GM12878 (cell line): Measurements from ENCODE around the gene CNDP1. TPM values are rescaled to one million over a fixed set of nuclear protein-coding genes. Genes with fewer than 3 reads are reported as not detected.
"Not testable (repeated sequence)": the region's sequence is repeated elsewhere in the genome, so short reads cannot be mapped to it uniquely, and the experiment has no call there.

Experiments
- ATAC-seq: fragments of 200-7000 bp; cut with Tn5 transposase; 3 replicates; pipeline ENCODE4 v1.9.1; 2020; ENCODE audit warnings: mild to moderate bottlenecking, moderate library complexity
- BruUV-seq: library from RNA; stranded (reverse); fragments of 400-500 nt; replicated peaks from 2 replicates; lab custom pipeline; 2021; lab: Mats Ljungman, UMichigan
- CTCF ChIA-PET: fragments of 300-600 bp; sonication (Branson Sonifier 250); formaldehyde crosslinking; extraction: SDS; loops from one replicate; lab custom pipeline; 2021; ENCODE audit warnings: inconsistent platforms; lab: Yijun Ruan, JAX
- POLR2A ChIA-PET: fragments of 350-600 bp; formaldehyde crosslinking; extraction: SDS; loops from one replicate; lab custom pipeline; 2021; ENCODE audit warnings: inconsistent platforms; lab: Charles Lee
- RAD21 ChIA-PET: fragments of 300-600 bp; sonication (Branson Sonifier 250); formaldehyde crosslinking; loops from one replicate; lab custom pipeline; 2023; ENCODE audit warnings: antibody characterized with exemption; ENCODE audit not compliant: unreplicated experiment; lab: Charles Lee
- SMC1A ChIA-PET: fragments of 300-600 bp; sonication (Branson Sonifier 250); formaldehyde crosslinking; loops from one replicate; lab custom pipeline; 2023; ENCODE audit not compliant: unreplicated experiment, uncharacterized antibody; lab: Charles Lee
- DNase-seq: peaks from one replicate; pipeline ENCODE4 v3.0.0-alpha.2; 2011; ENCODE audit warnings: low read depth, low spot score
- FAIRE-seq: peaks from 3 replicates; lab custom pipeline; 2011; peaks lifted over from hg19 to GRCh38; lab: Jason Lieb, UNC
- H2AFZ ChIP-seq: 2 replicates; pipeline ENCODE4 v1.6.0; 2011; ENCODE audit warnings: low read depth, low read length, control low read depth; ENCODE audit not compliant: control insufficient read depth
- H3K27ac ChIP-seq: 2 replicates; pipeline ENCODE4 v1.5.1; 2011; ENCODE audit warnings: control low read depth; ENCODE audit not compliant: control insufficient read depth, insufficient read depth
- H3K27me3 ChIP-seq, 2 experiments: replicated peaks in 1 of 2; 2 replicates each; pipeline versions ENCODE4 v1.6.0 to v1.6.1; 2011; ENCODE audit warnings: low read length in 1 of 2; ENCODE audit not compliant: control insufficient read depth in 2 of 2, insufficient read depth in 2 of 2
- H3K36me3 ChIP-seq, 2 experiments: 2 replicates each; pipeline ENCODE4 v1.5.1; 2011; ENCODE audit warnings: low read length in 1 of 2; ENCODE audit not compliant: control insufficient read depth in 2 of 2, insufficient read depth in 2 of 2
- H3K4me1 ChIP-seq: 2 replicates; pipeline ENCODE4 v1.6.1; 2011; ENCODE audit warnings: mild to moderate bottlenecking, low read length, moderate library complexity, mixed read lengths; ENCODE audit not compliant: control insufficient read depth, insufficient read depth
- H3K4me2 ChIP-seq: 2 replicates; pipeline ENCODE4 v1.6.0; 2011; ENCODE audit warnings: control low read depth; ENCODE audit not compliant: control insufficient read depth, insufficient read depth
- H3K4me3 ChIP-seq: fragments of 200-600 bp; sonication (generic); 2 replicates; pipeline ENCODE4 v1.5.1; 2016
- H3K79me2 ChIP-seq: 2 replicates; pipeline ENCODE4 v1.6.0; 2011; ENCODE audit warnings: low read length; ENCODE audit not compliant: control insufficient read depth, insufficient read depth
- H3K9ac ChIP-seq: 2 replicates; pipeline ENCODE4 v1.8.0; 2011; ENCODE audit warnings: low read length, control low read depth, mixed read lengths; ENCODE audit not compliant: control insufficient read depth, insufficient read depth
- H3K9me3 ChIP-seq: replicated peaks from 3 replicates; pipeline ENCODE4 v1.5.1; 2011; ENCODE audit warnings: mild to moderate bottlenecking, low read length; ENCODE audit not compliant: control insufficient read depth, insufficient read depth
- H4K20me1 ChIP-seq: 2 replicates; pipeline ENCODE4 v1.6.0; 2011; ENCODE audit not compliant: control insufficient read depth, insufficient read depth
- CBX3 ChIP-seq: fragments of 200-600 bp; sonication (generic); IDR thresholded peaks from 2 replicates; pipeline ENCODE4 v1.6.1; 2016; ENCODE audit warnings: low read depth, borderline replicate concordance
- HDGF ChIP-seq: fragments of 450-650 bp; IDR thresholded peaks from 2 replicates; pipeline ENCODE4 v1.6.1; 2016; ENCODE audit warnings: antibody characterized with exemption
- JUND ChIP-seq: IDR thresholded peaks from 2 replicates; pipeline ENCODE4 v1.6.1; 2012; ENCODE audit warnings: low read depth, mild to moderate bottlenecking, low read length, improper control_type of control experiment, moderate library complexity
- KDM1A ChIP-seq: fragments of 200-600 bp; sonication (generic); IDR thresholded peaks from 2 replicates; pipeline ENCODE4 v1.6.1; 2016; ENCODE audit warnings: borderline replicate concordance
- MEF2B ChIP-seq: fragments of 450-650 bp; IDR thresholded peaks from 2 replicates; pipeline ENCODE4 v1.6.1; 2018; ENCODE audit warnings: mild to moderate bottlenecking, moderate library complexity; ENCODE audit not compliant: partially characterized antibody, poor library complexity, severe bottlenecking
- PAX8 ChIP-seq: fragments of 450-650 bp; IDR thresholded peaks from 2 replicates; pipeline ENCODE4 v1.6.1; 2017; ENCODE audit warnings: mild to moderate bottlenecking, moderate library complexity
- POLR2AphosphoS5 ChIP-seq: IDR thresholded peaks from 2 replicates; pipeline ENCODE4 v1.6.1; 2011; ENCODE audit warnings: mild to moderate bottlenecking, low read length, inconsistent platforms
- POU2F2 ChIP-seq: IDR thresholded peaks from 3 replicates; pipeline ENCODE4 v1.6.1; 2011; ENCODE audit warnings: low read depth, mild to moderate bottlenecking, low read length, borderline replicate concordance
- RBBP5 ChIP-seq: fragments of 200-600 bp; sonication (generic); conservative IDR thresholded peaks from 2 replicates; pipeline ENCODE4 v1.6.1; 2016
- SREBF1 ChIP-seq: IDR thresholded peaks from 2 replicates; pipeline ENCODE4 v1.6.1; 2012; ENCODE audit warnings: mild to moderate bottlenecking, low read length
- WRNIP1 ChIP-seq: IDR thresholded peaks from 2 replicates; pipeline ENCODE4 v1.6.1; 2011; ENCODE audit warnings: low read depth, low read length, improper control_type of control experiment, borderline replicate concordance
- ZNF274 ChIP-seq: IDR thresholded peaks from one replicate; pipeline ENCODE4 v1.8.0; 2011; ENCODE audit not compliant: insufficient read length, insufficient read depth
- ZNF384 ChIP-seq: IDR thresholded peaks from 2 replicates; pipeline ENCODE4 v1.6.1; 2012; ENCODE audit warnings: low read depth, mild to moderate bottlenecking, low read length, improper control_type of control experiment, borderline replicate concordance
- ZSCAN29 ChIP-seq: fragments of 450-650 bp; IDR thresholded peaks from 2 replicates; pipeline ENCODE4 v1.6.1; 2017; ENCODE audit warnings: mild to moderate bottlenecking, moderate library complexity
- WGBS: methylation state at CpG from one replicate; pipeline ENCODE4 v1.1.6; 2016; ENCODE audit warnings: low lambda C conversion rate; ENCODE audit not compliant: insufficient replicate concordance, insufficient coverage; ENCODE audit errors: missing lambda C conversion rate; 5-methylcytosine and 5-hydroxymethylcytosine counted together
- in situ Hi-C: fragments of 300-500 bp; cut with MboI; formaldehyde crosslinking; loops from 9 replicates; pipeline ENCODE4 v1.14.3; 2018; ENCODE audit warnings: mixed read lengths
- intact Hi-C: fragments of 100-400 bp; cut with micrococcal nuclease; formaldehyde crosslinking; loops from one replicate; pipeline ENCODE4 v1.14.2; 2022; ENCODE audit not compliant: unreplicated experiment
- polyA plus RNA-seq, 11 experiments: library from polyadenylated mRNA; depleted of rRNA in 4 of 11; unstranded in 6 of 11; stranded (reverse) in 5 of 11; fragments of >200 nt; fragmentation: Nextera tagmentation in 4 of 11; fragmentation: Illumina TruSeq in 1 of 11; extraction: Ambion mirVana in 4 of 11; extraction: Trizol in 1 of 11; gene quantifications; 1 replicate in 1 of 11; 2 replicates in 10 of 11; pipeline versions ENCODE4 v1.2.1 to v1.2.3, GENCODE V29; 2011 to 2016; ENCODE audit warnings: inconsistent platforms in 2 of 11, missing spikeins in 2 of 11, low read depth in 1 of 11
- total RNA-seq, 4 experiments: library from RNA; depleted of rRNA in 3 of 4; stranded (reverse); fragments of >200 nt in 3 of 4; fragmentation: Illumina TruSeq in 1 of 4; extraction: Trizol in 1 of 4; gene quantifications; 2 replicates each; pipeline versions ENCODE4 v1.2.1 to v1.2.3, GENCODE V29; 2013 to 2021
- TF ChIP-seq, protein P1 (sequence below): fragments of 450-650 bp; IDR thresholded peaks from 2 replicates; pipeline ENCODE4 v1.6.1; 2014; ENCODE audit warnings: mild to moderate bottlenecking
- TF ChIP-seq, protein P2 (sequence below): IDR thresholded peaks from 2 replicates; pipeline ENCODE4 v1.6.1; 2011; ENCODE audit warnings: borderline replicate concordance, low read depth, mild to moderate bottlenecking, moderate library complexity, low read length; ENCODE audit not compliant: insufficient read depth, poor library complexity, severe bottlenecking
- TF ChIP-seq, protein P3 (sequence below): IDR thresholded peaks from 2 replicates; pipeline ENCODE4 v1.6.1; 2011; ENCODE audit warnings: borderline replicate concordance, low read depth, mild to moderate bottlenecking, moderate library complexity, mixed read lengths, low read length; ENCODE audit not compliant: insufficient read depth; ENCODE audit errors: extremely low read length

The CNDP1 gene
- total and polyA plus RNA-seq, 10 of the 15 experiments (the other 5 are each of a cell fraction or from before 2014, with no cell fraction given): 0.04 to 0.05 TPM; not detected in 8

DNA sequence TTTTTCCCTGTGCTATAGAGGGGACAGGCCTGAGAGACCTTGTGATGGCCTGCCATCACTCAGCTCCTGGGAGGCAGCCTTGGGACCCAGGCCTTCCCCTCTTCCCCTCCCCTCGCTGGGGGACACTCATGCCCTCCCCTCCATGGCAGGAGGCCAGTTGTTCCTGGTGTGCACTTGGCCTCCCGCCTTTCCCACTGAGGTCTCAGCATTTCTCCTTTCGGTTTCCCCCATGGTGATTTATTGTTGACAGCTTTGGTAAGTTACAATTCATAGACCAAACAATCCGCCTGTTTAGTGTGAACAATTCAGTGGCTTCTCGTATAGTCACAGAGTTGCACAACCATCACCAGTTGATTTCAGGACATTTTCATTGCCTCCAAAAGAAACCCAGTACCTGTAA is 10.2 kb upstream of the CNDP1 start:
- ChIA-PET POLR2A (no interaction called here), CTCF (interaction anchor here (0.7 kb wide), 1 partner anchor 30 kb away, joined by 3 read pairs; no protein-coding TSS in a partner anchor), RAD21 (no interaction called here), SMC1A (no interaction called here)
- no peaks in the 10 kb centered on the region for H3K27me3 ChIP-seq
- TF ChIP-seq ZNF384: no peak
- TF ChIP-seq, protein P1, sequence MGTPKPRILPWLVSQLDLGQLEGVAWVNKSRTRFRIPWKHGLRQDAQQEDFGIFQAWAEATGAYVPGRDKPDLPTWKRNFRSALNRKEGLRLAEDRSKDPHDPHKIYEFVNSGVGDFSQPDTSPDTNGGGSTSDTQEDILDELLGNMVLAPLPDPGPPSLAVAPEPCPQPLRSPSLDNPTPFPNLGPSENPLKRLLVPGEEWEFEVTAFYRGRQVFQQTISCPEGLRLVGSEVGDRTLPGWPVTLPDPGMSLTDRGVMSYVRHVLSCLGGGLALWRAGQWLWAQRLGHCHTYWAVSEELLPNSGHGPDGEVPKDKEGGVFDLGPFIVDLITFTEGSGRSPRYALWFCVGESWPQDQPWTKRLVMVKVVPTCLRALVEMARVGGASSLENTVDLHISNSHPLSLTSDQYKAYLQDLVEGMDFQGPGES: no peak
- no peak for TF ChIP-seq ZSCAN29
- no peak for TF ChIP-seq RBBP5
- TF ChIP-seq POU2F2: no peak
- TF ChIP-seq HDGF: no peak
- TF ChIP-seq, protein P2, sequence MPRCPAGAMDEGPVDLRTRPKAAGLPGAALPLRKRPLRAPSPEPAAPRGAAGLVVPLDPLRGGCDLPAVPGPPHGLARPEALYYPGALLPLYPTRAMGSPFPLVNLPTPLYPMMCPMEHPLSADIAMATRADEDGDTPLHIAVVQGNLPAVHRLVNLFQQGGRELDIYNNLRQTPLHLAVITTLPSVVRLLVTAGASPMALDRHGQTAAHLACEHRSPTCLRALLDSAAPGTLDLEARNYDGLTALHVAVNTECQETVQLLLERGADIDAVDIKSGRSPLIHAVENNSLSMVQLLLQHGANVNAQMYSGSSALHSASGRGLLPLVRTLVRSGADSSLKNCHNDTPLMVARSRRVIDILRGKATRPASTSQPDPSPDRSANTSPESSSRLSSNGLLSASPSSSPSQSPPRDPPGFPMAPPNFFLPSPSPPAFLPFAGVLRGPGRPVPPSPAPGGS: no peak
- TF ChIP-seq CBX3: no peak
- TF ChIP-seq PAX8: no peak
- TF ChIP-seq, protein P3, sequence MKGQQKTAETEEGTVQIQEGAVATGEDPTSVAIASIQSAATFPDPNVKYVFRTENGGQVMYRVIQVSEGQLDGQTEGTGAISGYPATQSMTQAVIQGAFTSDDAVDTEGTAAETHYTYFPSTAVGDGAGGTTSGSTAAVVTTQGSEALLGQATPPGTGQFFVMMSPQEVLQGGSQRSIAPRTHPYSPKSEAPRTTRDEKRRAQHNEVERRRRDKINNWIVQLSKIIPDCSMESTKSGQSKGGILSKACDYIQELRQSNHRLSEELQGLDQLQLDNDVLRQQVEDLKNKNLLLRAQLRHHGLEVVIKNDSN: no peak
- no peak for TF ChIP-seq POLR2AphosphoS5
- no peak for TF ChIP-seq KDM1A
- TF ChIP-seq SREBF1: no peak
- TF ChIP-seq ZNF274: no peak
- no peak for TF ChIP-seq WRNIP1
- TF ChIP-seq JUND: no peak
- no peak for TF ChIP-seq MEF2B
- DNase-seq (no peak), ATAC-seq (no peak), FAIRE-seq (no peak)
- peaks cover 4% of the 10 kb centered on the region; the same call in 1 of the 2 replicates for H3K4me1 ChIP-seq
- H3K9me3 ChIP-seq: no peaks in the 10 kb centered on the region
- no peak overlapping the region for H3K27ac ChIP-seq
- H2AFZ ChIP-seq: no peak overlapping the region
- in situ Hi-C loops (no loop called here), intact Hi-C loops (no loop called here)
- no TSS peak for BruUV-seq
- no peak overlapping the region for H3K4me3 ChIP-seq
- peaks cover 14 to 15% of the 10 kb centered on the region in 2 experiments for H3K36me3 ChIP-seq
- H3K4me2 ChIP-seq: no peak overlapping the region
- no peaks in the 10 kb centered on the region for H3K79me2 ChIP-seq
- no peak overlapping the region for H3K9ac ChIP-seq
- H4K20me1 ChIP-seq: no peaks in the 10 kb centered on the region
- 73% methylated on average over 5 of the region's 5 CpGs for WGBS

DNA sequence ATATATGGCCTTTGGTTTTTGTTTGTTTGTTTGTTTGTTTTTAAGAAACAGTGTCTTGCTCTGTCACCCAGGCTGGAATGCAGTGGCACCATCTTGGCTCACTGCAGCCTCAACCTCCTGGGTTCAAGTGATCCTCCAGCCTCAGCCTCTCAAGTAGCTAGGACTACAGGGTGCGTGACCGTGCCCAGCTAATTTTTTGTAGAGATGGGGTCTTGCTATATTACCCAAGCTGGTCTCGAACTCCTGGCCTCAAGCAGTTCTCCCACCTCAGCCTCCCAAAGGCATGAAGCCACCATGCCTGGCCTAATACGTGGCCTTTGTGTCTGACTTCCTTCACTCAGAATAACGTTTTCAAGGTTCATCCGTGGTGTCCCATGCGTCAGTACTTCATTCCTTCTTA is 9.4 kb upstream of the CNDP1 start:
- POLR2A ChIA-PET, RAD21 ChIA-PET, H3K9me3 ChIP-seq, FAIRE-seq, H2AFZ ChIP-seq, H3K79me2 ChIP-seq, in situ Hi-C loops, H4K20me1 ChIP-seq, DNase-seq, H3K4me1 ChIP-seq, H3K4me3 ChIP-seq, intact Hi-C loops, CTCF ChIA-PET, H3K9ac ChIP-seq, H3K27me3 ChIP-seq, H3K27ac ChIP-seq, BruUV-seq, ATAC-seq, H3K4me2 ChIP-seq: not testable (repeated sequence)
- 92% methylated on average over 7 of the region's 7 CpGs for WGBS
- H3K36me3 ChIP-seq: peaks cover 10 to 11% of the 10 kb centered on the region in 2 experiments
- SMC1A ChIA-PET: interaction anchor here (0.7 to 1.0 kb wide), 2 partner anchors 270 to 1725 kb away, joined by 3 read pairs; no protein-coding TSS in a partner anchor
